Colonic mucosa (tissue), 4 donors: ENCODE data around the gene TSN. TPM values are rescaled to one million over a fixed set of nuclear protein-coding genes. Genes with fewer than 3 reads are reported as not detected.

ENCODE experiments used
- DNase-seq: peaks from one replicate; pipeline ENCODE4 v3.0.0-alpha.2; 2020
- H3K27ac ChIP-seq: fragments of 200-600 bp; one replicate; pipeline ENCODE4 v1.8.0; 2021
- H3K27me3 ChIP-seq: fragments of 200-600 bp; one replicate; pipeline ENCODE4 v1.8.0; 2021
- H3K36me3 ChIP-seq: fragments of 200-600 bp; one replicate; pipeline ENCODE4 v1.8.0; 2021
- H3K4me1 ChIP-seq: fragments of 200-600 bp; one replicate; pipeline ENCODE4 v1.8.0; 2021; ENCODE audit warnings: mild to moderate bottlenecking
- H3K4me3 ChIP-seq: fragments of 200-600 bp; one replicate; pipeline ENCODE4 v1.8.0; 2021
- H3K9ac ChIP-seq, 2 donors: one replicate each; pipeline ENCODE4 v1.7.0; 2013; ENCODE audit warnings: control low read depth in 2 of 2, low read depth in 2 of 2, low read length in 2 of 2
- H3K9me3 ChIP-seq: fragments of 200-600 bp; one replicate; pipeline ENCODE4 v1.8.0; 2021
- CTCF ChIP-seq: fragments of 200-600 bp; IDR thresholded peaks from one replicate; pipeline ENCODE4 v1.8.0; 2022; ENCODE audit warnings: antibody characterized with exemption, mild to moderate bottlenecking
- intact Hi-C: fragments of 100-400 bp; cut with DNase I; formaldehyde crosslinking; loops from one replicate; pipeline ENCODE4 v1.14.1; 2022
- total RNA-seq, 2 donors: library from RNA; stranded (reverse); fragmentation: NEBNext Ultra II Directional in 1 of 2; extraction: Animal tissue kit (Norgen Biotek cat#: 25700) in 1 of 2; gene quantifications; one replicate each; pipeline ENCODE4 v1.2.1, GENCODE V29; 2021
- donor health status: healthy.
- donor health status: DM: no; HTN: no; CAD: no.
- donor health status: DM: no; HTN: no; CAD: no.

Gene TSN
- total RNA-seq, 2 donors from 2014 or later: 48.0 to 69.0 TPM

DNA sequence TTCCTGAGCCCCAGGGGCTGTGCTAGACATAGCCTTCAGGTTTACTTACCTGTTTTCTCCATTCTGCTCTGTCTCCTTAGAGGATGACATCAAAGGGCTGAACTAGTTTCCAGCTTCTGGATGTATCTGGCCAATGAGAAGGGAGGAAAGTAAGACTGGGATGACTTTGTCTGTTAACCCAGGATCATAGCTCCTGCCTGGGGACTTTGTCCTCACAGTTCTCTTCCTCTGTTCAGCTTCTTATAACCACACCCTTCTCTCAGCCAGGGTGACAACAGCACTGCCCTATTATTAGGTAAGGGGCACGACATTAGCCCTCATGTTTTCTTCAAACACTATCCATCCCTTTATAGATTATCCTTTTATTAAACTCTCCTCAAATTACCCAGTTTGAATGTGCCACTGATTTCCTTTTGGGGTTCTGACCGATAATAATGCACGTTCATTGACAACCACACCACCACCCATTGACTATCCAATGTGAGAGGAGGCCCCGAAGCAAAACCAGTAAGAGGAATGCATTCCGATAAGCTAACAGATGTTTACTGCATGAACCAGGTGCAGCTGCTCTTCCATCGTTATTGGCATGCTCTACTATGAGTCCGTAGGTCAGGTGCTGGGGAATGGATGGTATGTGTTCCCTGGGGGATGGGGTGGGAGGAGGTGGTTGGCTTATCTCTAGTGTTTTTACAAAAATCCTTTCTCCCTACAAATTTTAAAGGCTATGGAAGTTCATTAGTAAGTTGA lies 23.5 kb downstream of the TSN start:
- Histone ChIP-seq H3K27ac (no peak overlapping the region), H3K36me3 (no peaks in the 10 kb centered on the region), H3K27me3 (no peaks in the 10 kb centered on the region), H3K4me1 (no peaks in the 10 kb centered on the region), H3K9me3 (no peaks in the 10 kb centered on the region), H3K9ac (no peak overlapping the region), H3K4me3 (no peak overlapping the region)
- intact Hi-C loops: no loop called here
- DNase-seq: peak; percentile 29
- TF ChIP-seq CTCF: no peak

DNA sequence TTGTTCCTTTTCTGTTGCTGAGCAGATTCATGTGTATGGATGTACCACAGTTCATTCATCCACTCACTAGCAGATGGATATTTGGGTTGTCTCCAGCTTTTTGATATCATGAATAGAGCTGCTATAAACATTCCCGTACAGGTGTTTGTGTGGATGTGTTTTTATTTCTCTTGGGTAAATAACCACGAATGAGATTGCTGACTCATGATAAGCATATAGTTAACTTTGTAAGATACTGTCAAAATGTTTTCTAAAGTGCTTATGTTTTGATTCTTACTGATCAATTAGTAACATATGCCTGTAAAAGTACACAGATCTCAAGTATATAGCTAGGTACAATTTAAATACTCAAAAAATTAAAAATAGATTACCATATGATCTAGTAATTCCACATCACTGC lies 27.7 kb downstream of the TSN start:
- Histone ChIP-seq H3K9me3 (no peaks in the 10 kb centered on the region), H3K27ac (no peak overlapping the region), H3K36me3 (no peaks in the 10 kb centered on the region), H3K9ac (no peak overlapping the region), H3K27me3 (no peaks in the 10 kb centered on the region), H3K4me1 (no peaks in the 10 kb centered on the region), H3K4me3 (no peak overlapping the region)
- TF ChIP-seq CTCF: no peak
- DNase-seq: no peak
- intact Hi-C loops: no loop called here

GRCh38 chr2:121788685-121789084 lies 33.2 kb downstream of the TSN start:
- no peak overlapping the region for H3K9ac ChIP-seq
- H3K9me3 ChIP-seq: no peaks in the 10 kb centered on the region
- intact Hi-C loops: no loop called here
- no peaks in the 10 kb centered on the region for H3K27me3 ChIP-seq
- H3K27ac ChIP-seq: no peak overlapping the region
- DNase-seq: no peak
- no peak overlapping the region for H3K4me3 ChIP-seq
- H3K4me1 ChIP-seq: no peaks in the 10 kb centered on the region
- H3K36me3 ChIP-seq: no peaks in the 10 kb centered on the region
- no peak for TF ChIP-seq CTCF

DNA sequence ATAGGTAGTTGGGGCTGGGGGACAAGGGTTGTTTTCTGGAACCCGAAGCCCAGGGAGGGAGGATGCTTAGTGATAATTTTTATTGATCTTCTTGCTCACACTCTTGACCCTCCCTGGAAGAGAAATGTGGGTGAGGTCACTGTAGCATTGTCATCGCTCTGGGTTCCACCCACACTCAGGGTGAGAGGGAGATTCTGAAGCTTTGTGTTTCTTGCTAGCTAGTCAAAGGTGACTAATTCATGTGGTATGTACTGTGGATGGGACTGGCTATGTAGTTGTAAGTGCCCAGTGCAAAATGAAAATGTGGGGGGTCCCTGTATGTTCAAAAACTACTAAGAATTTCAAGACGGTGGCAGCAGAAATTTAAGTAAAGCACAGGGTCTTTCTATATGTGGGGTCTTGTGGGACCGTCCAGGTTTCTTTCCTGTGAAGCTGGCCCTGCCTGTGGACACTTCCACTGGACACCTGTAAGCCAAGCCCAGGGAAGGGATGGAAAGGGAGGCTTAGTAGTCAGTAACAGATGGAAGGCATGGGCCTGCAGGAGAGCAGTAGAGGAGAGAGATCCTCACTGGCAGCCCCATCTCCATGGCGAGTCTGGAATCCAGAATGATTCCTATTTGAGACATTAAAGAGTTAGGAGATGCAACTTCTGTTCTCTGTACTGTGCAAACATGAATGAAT lies 35.0 kb downstream of the TSN start:
- TF ChIP-seq CTCF: no peak
- intact Hi-C loops: no loop called here

DNA sequence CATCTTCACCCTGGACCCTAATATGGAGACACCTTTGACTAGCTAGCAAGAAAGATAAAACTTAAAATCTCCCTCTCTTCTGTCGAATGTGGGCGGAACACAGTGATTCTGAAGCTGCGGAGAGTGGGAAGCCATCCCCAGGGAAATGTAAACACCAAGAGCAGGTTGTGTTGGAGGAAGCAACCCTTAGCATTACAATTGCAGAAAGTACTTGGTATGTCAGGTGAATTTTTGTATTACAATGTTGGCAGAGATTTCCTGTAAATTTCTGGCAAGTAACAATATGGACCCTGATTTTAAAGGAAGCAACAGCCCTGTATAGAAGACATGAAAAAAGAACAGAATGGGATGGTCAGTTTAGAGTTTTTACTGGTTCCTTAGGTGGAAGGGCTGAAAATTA lies 35.8 kb downstream of the TSN start:
- Histone ChIP-seq H3K9me3 (no peaks in the 10 kb centered on the region), H3K4me3 (no peak overlapping the region), H3K27ac (no peak overlapping the region), H3K36me3 (no peaks in the 10 kb centered on the region), H3K4me1 (no peaks in the 10 kb centered on the region), H3K27me3 (no peaks in the 10 kb centered on the region), H3K9ac (no peak overlapping the region)
- intact Hi-C loops: no loop called here
- TF ChIP-seq CTCF: no peak
- no peak for DNase-seq

More for the DNA sequence above, 35.0 kb downstream of the TSN start:
- no peaks in the 10 kb centered on the region for H3K4me1 ChIP-seq
- no peak for DNase-seq
- no peak overlapping the region for H3K9ac ChIP-seq
- H3K4me3 ChIP-seq: no peak overlapping the region
- H3K27ac ChIP-seq: no peak overlapping the region
- H3K36me3 ChIP-seq: no peaks in the 10 kb centered on the region
- H3K9me3 ChIP-seq: no peaks in the 10 kb centered on the region
- H3K27me3 ChIP-seq: no peaks in the 10 kb centered on the region
